ENCODE results near the gene MSL1. TPM values are rescaled to one million over a fixed set of nuclear protein-coding genes. Genes with fewer than 3 reads are reported as not detected.

MSL1 gene
- total and polyA plus RNA-seq, 12 donors: 26.3 to 65.0 (median 40.4) TPM

DNA sequence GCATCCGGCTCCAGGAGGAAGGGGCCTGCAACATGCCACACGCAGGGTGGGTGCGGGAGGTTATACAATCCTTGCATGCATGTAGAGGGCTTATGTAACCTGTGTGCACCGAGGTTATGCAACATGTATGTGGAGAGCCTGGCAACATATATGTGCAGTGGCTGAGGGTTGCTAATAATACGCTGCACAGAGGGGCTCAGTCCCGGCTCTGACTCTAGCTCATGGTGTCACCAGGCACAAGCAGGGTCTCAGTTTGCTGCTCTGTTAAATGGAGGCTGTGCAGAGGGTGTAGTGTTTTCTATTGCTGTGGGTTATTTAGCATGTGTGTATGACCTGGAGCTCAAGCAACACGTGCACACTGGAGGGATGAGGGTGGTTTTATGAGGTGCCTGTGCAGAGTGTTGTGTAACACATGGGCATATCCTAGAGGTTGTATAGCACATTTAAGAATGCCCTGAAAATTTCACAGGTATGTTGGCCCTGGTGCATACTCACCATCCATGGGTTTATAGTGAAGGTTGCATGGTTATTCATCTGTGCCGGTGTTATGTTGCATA lies 45.8 kb upstream of the MSL1 start:
- no peaks in the 10 kb centered on the region for H3K27me3 ChIP-seq
- intact Hi-C loops (cut with DNase I): loop anchor here in 2 of 10 donors (1.0 to 5.0 kb wide), 4 partner anchors 14 to 39 kb away; partner anchors contain the start of gene THRA (in 1 of the 2)
- peaks cover 0 to 64% (median 29%) of the 10 kb centered on the region in 9 donors for H3K36me3 ChIP-seq
- TF ChIP-seq, protein P1, sequence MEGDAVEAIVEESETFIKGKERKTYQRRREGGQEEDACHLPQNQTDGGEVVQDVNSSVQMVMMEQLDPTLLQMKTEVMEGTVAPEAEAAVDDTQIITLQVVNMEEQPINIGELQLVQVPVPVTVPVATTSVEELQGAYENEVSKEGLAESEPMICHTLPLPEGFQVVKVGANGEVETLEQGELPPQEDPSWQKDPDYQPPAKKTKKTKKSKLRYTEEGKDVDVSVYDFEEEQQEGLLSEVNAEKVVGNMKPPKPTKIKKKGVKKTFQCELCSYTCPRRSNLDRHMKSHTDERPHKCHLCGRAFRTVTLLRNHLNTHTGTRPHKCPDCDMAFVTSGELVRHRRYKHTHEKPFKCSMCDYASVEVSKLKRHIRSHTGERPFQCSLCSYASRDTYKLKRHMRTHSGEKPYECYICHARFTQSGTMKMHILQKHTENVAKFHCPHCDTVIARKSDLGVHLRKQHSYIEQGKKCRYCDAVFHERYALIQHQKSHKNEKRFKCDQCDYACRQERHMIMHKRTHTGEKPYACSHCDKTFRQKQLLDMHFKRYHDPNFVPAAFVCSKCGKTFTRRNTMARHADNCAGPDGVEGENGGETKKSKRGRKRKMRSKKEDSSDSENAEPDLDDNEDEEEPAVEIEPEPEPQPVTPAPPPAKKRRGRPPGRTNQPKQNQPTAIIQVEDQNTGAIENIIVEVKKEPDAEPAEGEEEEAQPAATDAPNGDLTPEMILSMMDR (IDR thresholded peaks at IDR 0.05): no peak
- H3K4me1 ChIP-seq: peaks cover 41 to 68% (median 61%) of the 10 kb centered on the region in 9 donors
- ATAC-seq: no peak
- no peaks in the 10 kb centered on the region for H3K9me3 ChIP-seq
- peak overlapping the region; percentile 74 to 99 (median 90) for H3K27ac ChIP-seq
- no peak for DNase-seq
- WGBS, 2 donors: 26 to 29% methylated on average over 8 of the region's 8 CpGs
- peak overlapping the region in 5 of 10 donors; percentile 2 to 28 (median 23) for H3K4me3 ChIP-seq

DNA sequence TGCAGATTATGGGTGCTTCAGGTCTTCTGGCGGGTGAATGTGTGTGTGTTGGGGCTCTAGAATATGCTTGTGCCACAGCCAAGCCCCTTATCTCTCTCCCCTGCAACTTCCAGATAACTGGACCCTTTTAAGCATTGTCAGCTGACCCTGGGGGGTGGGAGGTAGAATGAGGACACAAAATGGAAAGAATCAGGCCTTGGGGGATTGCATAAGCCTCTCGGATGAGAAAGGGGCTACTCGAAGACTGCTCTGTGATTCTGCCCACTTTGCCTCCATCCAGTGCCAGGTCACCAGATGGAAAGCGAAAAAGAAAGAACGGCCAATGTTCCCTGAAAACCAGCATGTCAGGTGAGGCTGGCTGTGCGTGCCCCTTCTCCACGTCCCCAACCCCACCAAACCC lies 45.2 kb upstream of the MSL1 start:
- peak in 1 of 2 donors; percentile 4 for DNase-seq
- H3K27me3 ChIP-seq: no peaks in the 10 kb centered on the region
- no peak for ATAC-seq
- TF ChIP-seq, protein P1 (IDR thresholded peaks at IDR 0.05): no peak
- no peak overlapping the region for H3K4me3 ChIP-seq
- H3K27ac ChIP-seq: peak overlapping the region in 9 of 10 donors; percentile 18 to 99 (median 90)
- WGBS, 2 donors: 55 to 64% methylated on average over 7 of the region's 7 CpGs
- intact Hi-C loops (cut with DNase I): loop anchor here in 2 of 10 donors (2.0 to 5.0 kb wide), 2 partner anchors 16 to 39 kb away; no protein-coding TSS in a partner anchor
- peaks cover 0 to 70% (median 29%) of the 10 kb centered on the region in 9 donors for H3K36me3 ChIP-seq
- peaks cover 36 to 63% (median 55%) of the 10 kb centered on the region in 9 donors for H3K4me1 ChIP-seq
- no peaks in the 10 kb centered on the region for H3K9me3 ChIP-seq

GRCh38 chr17:40079545-40079944 lies 42.2 kb upstream of the MSL1 start:
- WGBS, 2 donors: 89 to 94% methylated on average over 3 of the region's 3 CpGs
- Histone ChIP-seq H3K27ac (no peak overlapping the region), H3K36me3 (peaks cover 0 to 83% (median 39%) of the 10 kb centered on the region in 9 donors), H3K4me1 (peaks cover 16 to 33% (median 26%) of the 10 kb centered on the region in 9 donors), H3K4me3 (no peak overlapping the region), H3K27me3 (no peaks in the 10 kb centered on the region), H3K9me3 (no peaks in the 10 kb centered on the region)
- DNase-seq (no peak), ATAC-seq (no peak)
- intact Hi-C loops (cut with DNase I): loop anchor here in 2 of 10 donors (5.0 kb wide), 1 partner anchor 42 kb away; no protein-coding TSS in a partner anchor
- TF ChIP-seq, protein P1 (IDR thresholded peaks at IDR 0.05): no peak

DNA sequence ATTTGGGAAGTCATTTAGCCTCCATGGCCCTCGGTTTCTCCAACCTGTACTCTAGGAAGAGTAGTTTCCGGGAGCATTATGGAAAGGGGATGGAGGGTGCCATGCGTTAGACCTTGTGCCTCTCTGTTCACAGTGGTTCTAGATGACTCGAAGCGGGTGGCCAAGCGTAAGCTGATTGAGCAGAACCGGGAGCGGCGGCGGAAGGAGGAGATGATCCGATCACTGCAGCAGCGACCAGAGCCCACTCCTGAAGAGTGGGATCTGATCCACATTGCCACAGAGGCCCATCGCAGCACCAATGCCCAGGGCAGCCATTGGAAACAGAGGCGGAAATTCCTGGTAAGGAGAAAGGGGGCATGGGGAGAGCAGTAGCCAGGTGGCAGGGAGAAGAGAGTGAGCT lies 37.3 kb upstream of the MSL1 start:
- DNase-seq (no peak), ATAC-seq (no peak)
- TF ChIP-seq, protein P1 (IDR thresholded peaks at IDR 0.05): no peak

More for the DNA sequence above, 37.3 kb upstream of the MSL1 start:
- H3K4me1 ChIP-seq: peaks cover 0 to 16% (median 5%) of the 10 kb centered on the region in 9 donors
- H3K4me3 ChIP-seq: no peak overlapping the region
- H3K27me3 ChIP-seq: no peaks in the 10 kb centered on the region
- no peak overlapping the region for H3K27ac ChIP-seq
- peaks cover 0 to 98% (median 57%) of the 10 kb centered on the region in 9 donors for H3K36me3 ChIP-seq
- intact Hi-C loops (cut with DNase I): loop anchor here in 3 of 10 donors (10.0 kb wide), 1 partner anchor 50 kb away; no protein-coding TSS in a partner anchor
- 95 to 96% methylated on average over 14 of the region's 14 CpGs for WGBS, 2 donors
- H3K9me3 ChIP-seq: no peaks in the 10 kb centered on the region
